Osteoblast (primary cell): ENCODE results near the gene ZBED1. TPM values are rescaled to one million over a fixed set of nuclear protein-coding genes. Genes with fewer than 3 reads are reported as not detected.

ENCODE experiments used
- DNase-seq: peaks from one replicate; pipeline ENCODE4 v3.0.0; 2011; ENCODE audit warnings: low spot score, mixed read lengths; ENCODE audit not compliant: insufficient read length; ENCODE audit errors: missing footprints
- H2AFZ ChIP-seq: 2 replicates; pipeline ENCODE4 v1.6.0; 2011; ENCODE audit warnings: mild to moderate bottlenecking, low read length
- H3K27ac ChIP-seq: 2 replicates; pipeline ENCODE4 v1.5.1; 2011; ENCODE audit warnings: mild to moderate bottlenecking, low read depth, low read length, moderate library complexity
- H3K27me3 ChIP-seq: 2 replicates; pipeline ENCODE4 v1.6.0; 2012; ENCODE audit warnings: mild to moderate bottlenecking, control low read depth, inconsistent platforms, low read length, moderate library complexity; ENCODE audit not compliant: insufficient read depth
- H3K36me3 ChIP-seq: 2 replicates; pipeline ENCODE4 v1.5.1; 2011; ENCODE audit warnings: mild to moderate bottlenecking, low read length, control low read depth, moderate library complexity; ENCODE audit not compliant: insufficient read depth
- H3K4me1 ChIP-seq: 2 replicates; pipeline ENCODE4 v1.5.1; 2011; ENCODE audit warnings: mild to moderate bottlenecking, low read length, control low read depth, moderate library complexity; ENCODE audit not compliant: insufficient read depth
- H3K4me2 ChIP-seq: 2 replicates; pipeline ENCODE4 v1.6.0; 2011; ENCODE audit warnings: mild to moderate bottlenecking, low read length; ENCODE audit not compliant: insufficient read depth
- H3K4me3 ChIP-seq: fragments of 200-600 bp; sonication (generic); 3 replicates; pipeline ENCODE4 v1.5.1; 2012; ENCODE audit warnings: mild to moderate bottlenecking, low read length, inconsistent platforms; ENCODE audit not compliant: insufficient read depth
- H3K79me2 ChIP-seq: 2 replicates; pipeline ENCODE4 v1.6.0; 2012; ENCODE audit warnings: mild to moderate bottlenecking, low read length, control low read depth, inconsistent platforms; ENCODE audit not compliant: insufficient read depth
- H3K9me3 ChIP-seq: 2 replicates; pipeline ENCODE4 v1.5.1; 2011; ENCODE audit warnings: low read depth, low read length, control low read depth
- H4K20me1 ChIP-seq: 2 replicates; pipeline ENCODE4 v1.6.0; 2012; ENCODE audit warnings: mild to moderate bottlenecking, low read length, control low read depth; ENCODE audit not compliant: insufficient read depth
- CTCF ChIP-seq: IDR thresholded peaks from 2 replicates; pipeline ENCODE4 v1.5.1; 2011; ENCODE audit warnings: mild to moderate bottlenecking, low read depth, low read length, moderate library complexity; ENCODE audit errors: extremely low read depth
- total RNA-seq: library from RNA; depleted of rRNA; stranded (reverse); fragments of >200 nt; gene quantifications from 2 replicates; pipeline ENCODE4 v1.2.3, GENCODE V29; 2012

ZBED1 gene
- total RNA-seq, 1 donor = 57.2 TPM

- Histone ChIP-seq H3K27ac (no peak overlapping the region), H3K9me3 (no peaks in the 10 kb centered on the region), H2AFZ (no peak overlapping the region), H3K4me1 (no peaks in the 10 kb centered on the region), H3K4me2 (no peak overlapping the region), H3K36me3 (no peaks in the 10 kb centered on the region), H3K4me3 (no peak overlapping the region), H4K20me1 (peaks cover 29% of the 10 kb centered on the region), H3K27me3 (no peaks in the 10 kb centered on the region), H3K79me2 (peaks cover 46% of the 10 kb centered on the region)
- TF ChIP-seq CTCF = no peak
- DNase-seq = no peak
Measured at GRCh38 chrX:2469196-2469685, 31.5 kb downstream of the ZBED1 start.

GRCh38 chrX:2468261-2469195, 32.2 kb downstream of the ZBED1 start:
- H2AFZ ChIP-seq = no peak overlapping the region
- no peaks in the 10 kb centered on the region for H3K9me3 ChIP-seq
- no peak overlapping the region for H3K4me3 ChIP-seq
- H3K36me3 ChIP-seq = no peaks in the 10 kb centered on the region
- no peak overlapping the region for H3K27ac ChIP-seq
- DNase-seq = no peak
- peaks cover 49% of the 10 kb centered on the region for H3K79me2 ChIP-seq
- H4K20me1 ChIP-seq = peaks cover 30% of the 10 kb centered on the region
- H3K27me3 ChIP-seq = no peaks in the 10 kb centered on the region
- no peaks in the 10 kb centered on the region for H3K4me1 ChIP-seq
- no peak overlapping the region for H3K4me2 ChIP-seq
- TF ChIP-seq CTCF = no peak

GRCh38 chrX:2466876-2467656, 33.7 kb downstream of the ZBED1 start:
- Histone ChIP-seq H3K4me1 (peaks cover 4% of the 10 kb centered on the region), H4K20me1 (peaks cover 30% of the 10 kb centered on the region), H3K9me3 (no peaks in the 10 kb centered on the region), H3K27me3 (no peaks in the 10 kb centered on the region), H3K4me2 (no peak overlapping the region), H3K79me2 (peaks cover 51% of the 10 kb centered on the region), H2AFZ (no peak overlapping the region), H3K4me3 (no peak overlapping the region), H3K36me3 (no peaks in the 10 kb centered on the region), H3K27ac (no peak overlapping the region)
- no peak for TF ChIP-seq CTCF
- DNase-seq = no peak
